Testis (tissue), 3 donors: ENCODE measurements around the gene AGBL4. TPM values are rescaled to one million over a fixed set of nuclear protein-coding genes. Genes with fewer than 3 reads are reported as not detected.
"Not testable (repeated sequence)": the region's sequence is repeated elsewhere in the genome, so short reads cannot be mapped to it uniquely, and the experiment has no call there.

ENCODE experiments used
- DNase-seq: peaks from one replicate; pipeline ENCODE4 v3.0.0-alpha.2; 2019
- H3K27ac ChIP-seq, 2 donors: fragments of 200-600 bp; sonication (generic); one replicate each; pipeline ENCODE4 v1.5.1; 2019
- H3K27me3 ChIP-seq: fragments of 200-600 bp; sonication (generic); one replicate; pipeline ENCODE4 v1.5.1; 2019
- H3K36me3 ChIP-seq: fragments of 200-600 bp; sonication (generic); one replicate; pipeline ENCODE4 v1.5.1; 2017; ENCODE audit warnings: low read depth; ENCODE audit errors: missing control alignments
- H3K4me1 ChIP-seq: fragments of 200-600 bp; sonication (generic); one replicate; pipeline ENCODE4 v1.5.1; 2019
- H3K4me3 ChIP-seq, 2 donors: fragments of 200-600 bp; sonication (generic); one replicate each; pipeline ENCODE4 v1.5.1; 2017 to 2019
- H3K9me3 ChIP-seq: fragments of 200-600 bp; sonication (generic); one replicate; pipeline ENCODE4 v1.5.1; 2017
- CTCF ChIP-seq, 3 experiments: fragments of 450-650 bp in 2 of 3; fragments of 200-600 bp in 1 of 3; sonication (generic) in 1 of 3; IDR thresholded peaks; one replicate each; pipeline ENCODE4 v1.5.1; 2016 to 2019; ENCODE audit warnings: antibody characterized with exemption in 3 of 3, mild to moderate bottlenecking in 2 of 3, moderate library complexity in 1 of 3
- POLR2A ChIP-seq: fragments of 450-650 bp; IDR thresholded peaks from one replicate; pipeline ENCODE4 v1.6.1; 2017; ENCODE audit warnings: antibody characterized with exemption, mild to moderate bottlenecking, moderate library complexity
- WGBS, 2 donors: methylation state at CpG; one replicate each; pipeline ENCODE4 v1.1.5; 2018; 5-methylcytosine and 5-hydroxymethylcytosine counted together
- intact Hi-C: fragments of 100-400 bp; cut with DNase I; formaldehyde crosslinking; loops from one replicate; pipeline ENCODE4 v1.15.1; 2023; ENCODE audit warnings: low total_unique reads
- polyA plus RNA-seq: library from polyadenylated mRNA; stranded (reverse); fragments of 350-450 nt; fragmentation: Illumina TruSeq; extraction: RNeasy Lipid Tissue Mini Kit (QIAGEN cat#74804); gene quantifications from one replicate; pipeline ENCODE4 v1.2.3, GENCODE V29; 2014; ENCODE audit warnings: low read depth, low replicate concordance; ENCODE audit not compliant: insufficient read depth
- total RNA-seq, 2 donors: library from RNA; depleted of rRNA; stranded (reverse); fragments of >200 nt; gene quantifications; one replicate each; pipeline ENCODE4 v1.2.3, GENCODE V29; 2016

Gene AGBL4
- total and polyA plus RNA-seq, 3 donors from 2014 or later = 3.3 to 6.9 (median 5.8) TPM

GRCh38 chr1:49294539-49294938, 729.2 kb downstream of the AGBL4 start:
- no peaks in the 10 kb centered on the region for H3K36me3 ChIP-seq
- H3K4me3 ChIP-seq = no peak overlapping the region
- intact Hi-C loops = no loop called here
- WGBS, 2 donors = 68 to 78% methylated on average over 2 of the region's 2 CpGs
- H3K27ac ChIP-seq = no peak overlapping the region
- no peak for DNase-seq
- H3K4me1 ChIP-seq = no peaks in the 10 kb centered on the region
- no peaks in the 10 kb centered on the region for H3K27me3 ChIP-seq
- H3K9me3 ChIP-seq = no peaks in the 10 kb centered on the region
- TF ChIP-seq CTCF (IDR thresholded peaks at IDR 0.05) (no peak), POLR2A (no peak)

DNA sequence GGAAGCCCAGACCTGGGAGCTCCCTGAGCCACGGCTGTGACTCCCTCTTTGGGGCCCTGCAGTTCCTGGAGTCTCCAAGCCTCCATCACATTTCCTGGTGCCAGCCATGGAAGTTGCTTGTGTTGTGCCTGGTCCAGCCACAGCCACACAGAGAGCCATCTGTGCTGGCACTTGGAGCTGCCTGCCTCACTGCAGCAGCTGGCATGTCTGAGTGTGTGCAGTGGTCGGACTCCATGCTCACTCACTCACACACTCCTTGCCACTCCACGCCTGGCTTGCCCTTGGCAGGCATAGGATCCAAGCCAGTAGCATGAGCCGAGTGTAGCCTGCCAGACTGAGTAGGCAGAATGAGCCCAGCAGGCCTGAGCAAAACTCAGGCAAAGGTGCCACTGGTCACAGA, 730.7 kb downstream of the AGBL4 start:
- H3K9me3 ChIP-seq = no peaks in the 10 kb centered on the region

DNA sequence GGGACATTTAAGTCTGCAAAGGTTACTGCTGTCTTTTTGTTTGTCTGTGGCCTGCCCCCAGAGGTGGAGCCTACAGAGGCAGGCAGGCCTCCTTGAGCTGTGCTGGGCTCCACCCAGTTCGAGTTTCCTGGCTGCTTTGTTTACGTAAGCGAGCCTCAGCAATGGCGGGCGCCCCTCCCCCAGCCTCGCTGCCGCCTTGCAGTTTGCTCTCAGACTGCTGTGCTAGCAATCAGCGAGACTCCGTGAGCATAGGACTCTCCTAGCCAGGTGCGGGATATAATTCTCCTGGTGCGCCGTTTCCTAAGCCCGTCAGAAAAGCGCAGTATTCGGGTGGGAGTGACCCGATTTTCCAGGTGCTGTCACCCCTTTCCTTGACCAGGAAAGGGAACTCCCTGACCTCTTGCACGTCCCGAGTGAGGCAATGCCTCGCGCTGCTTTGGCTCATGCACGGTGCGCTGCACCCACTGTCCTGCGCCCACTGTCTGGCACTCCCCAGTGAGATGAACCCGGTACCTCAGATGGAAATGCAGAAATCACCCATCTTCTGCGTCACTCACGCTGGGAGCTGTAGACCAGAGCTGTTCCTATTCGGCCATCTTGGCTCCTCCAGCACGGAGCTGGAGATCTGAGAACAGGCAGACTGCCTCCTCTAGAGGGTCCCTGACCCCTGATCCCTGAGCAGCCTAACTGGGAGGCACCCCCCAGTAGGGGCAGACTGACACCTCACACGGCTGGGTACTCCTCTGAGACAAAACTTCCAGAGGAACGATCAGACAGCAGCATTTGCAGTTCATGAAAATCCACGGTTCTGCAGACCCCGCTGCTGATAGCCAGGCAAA, 766.3 kb downstream of the AGBL4 start:
- H3K36me3 ChIP-seq, H3K27me3 ChIP-seq, H3K4me3 ChIP-seq, H3K9me3 ChIP-seq, H3K27ac ChIP-seq, intact Hi-C loops, H3K4me1 ChIP-seq: not testable (repeated sequence)
- peak; percentile 15 for DNase-seq
- 75 to 83% methylated on average over 27 to 32 of the region's 32 CpGs for WGBS, 2 donors

More for the DNA sequence above, 730.7 kb downstream of the AGBL4 start:
- no peaks in the 10 kb centered on the region for H3K27me3 ChIP-seq
- H3K4me1 ChIP-seq = no peaks in the 10 kb centered on the region
- WGBS, 2 donors = 88 to 90% methylated on average over 4 of the region's 4 CpGs
- no peak overlapping the region for H3K4me3 ChIP-seq
- H3K36me3 ChIP-seq = no peaks in the 10 kb centered on the region
- no peak overlapping the region for H3K27ac ChIP-seq
- no peak for TF ChIP-seq CTCF (IDR thresholded peaks at IDR 0.05)
- DNase-seq = no peak
- intact Hi-C loops = no loop called here

DNA sequence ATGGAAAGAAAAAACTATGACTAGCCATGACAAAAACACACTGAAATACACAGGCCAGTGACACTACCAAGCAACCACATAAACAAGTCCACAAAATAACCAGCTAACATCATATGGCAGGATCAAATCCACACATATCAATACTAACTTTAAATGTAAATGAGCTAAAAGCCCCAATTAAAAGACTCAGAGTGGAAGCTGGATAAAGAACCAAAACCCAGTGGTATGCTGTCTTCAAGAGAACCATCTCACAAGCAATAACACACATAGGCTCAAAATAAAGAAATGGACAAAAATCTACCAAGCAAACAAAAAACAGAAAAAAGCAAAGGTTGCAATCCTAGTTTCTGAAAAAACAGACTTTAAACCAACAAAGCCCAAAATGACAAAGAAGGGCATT, 770.8 kb downstream of the AGBL4 start:
- Histone ChIP-seq H3K4me3 (no peak overlapping the region), H3K27me3 (no peaks in the 10 kb centered on the region), H3K36me3 (no peaks in the 10 kb centered on the region), H3K27ac (no peak overlapping the region), H3K9me3 (no peaks in the 10 kb centered on the region), H3K4me1 (no peaks in the 10 kb centered on the region)
- intact Hi-C loops = no loop called here
- TF ChIP-seq CTCF (IDR thresholded peaks at IDR 0.05) (no peak), POLR2A (no peak)
- no peak for DNase-seq

DNA sequence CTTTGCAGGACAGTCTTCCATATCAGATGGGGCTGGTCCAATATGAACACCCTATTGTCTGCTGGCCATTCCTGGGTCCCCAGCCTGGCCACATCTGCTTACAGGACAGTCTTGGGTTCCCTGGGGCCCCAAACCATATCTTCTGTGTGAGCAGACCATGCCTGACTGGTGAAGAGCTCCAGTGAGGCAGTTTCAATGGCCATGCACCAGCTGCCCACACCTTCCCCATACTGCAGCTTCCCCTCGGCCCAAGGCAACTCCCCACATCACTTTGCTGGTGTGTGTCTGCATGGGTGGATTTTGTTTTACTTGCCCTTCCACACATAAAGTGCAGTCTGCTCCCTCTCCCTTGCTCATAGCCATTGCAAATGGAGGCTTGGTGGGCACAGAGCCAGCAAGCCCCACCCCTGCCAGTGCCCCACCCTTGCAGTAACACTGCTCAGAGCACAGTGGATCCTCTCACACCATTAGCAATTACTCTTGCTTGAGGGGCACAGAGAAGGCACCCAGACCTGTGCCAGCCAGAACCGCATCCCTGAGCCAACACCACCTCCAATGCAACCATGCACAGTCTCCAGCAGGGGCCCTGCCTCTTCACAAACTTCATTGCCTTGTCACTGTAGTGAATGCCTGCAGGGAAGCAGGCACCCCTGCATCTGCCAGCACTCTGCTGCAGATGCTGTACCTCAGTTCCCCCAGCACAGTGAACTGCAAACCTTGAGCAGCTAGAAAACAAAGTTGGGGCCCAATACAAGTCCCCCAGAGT, 772.6 kb downstream of the AGBL4 start:
- DNase-seq = no peak
- no peak overlapping the region for H3K4me3 ChIP-seq
- no peaks in the 10 kb centered on the region for H3K36me3 ChIP-seq
- WGBS, 2 donors = 85 to 92% methylated on average over 2 of the region's 2 CpGs
- TF ChIP-seq CTCF (IDR thresholded peaks at IDR 0.05) (no peak), POLR2A (no peak)
- H3K27me3 ChIP-seq = no peaks in the 10 kb centered on the region
- no peaks in the 10 kb centered on the region for H3K4me1 ChIP-seq
- no peaks in the 10 kb centered on the region for H3K9me3 ChIP-seq
- intact Hi-C loops = no loop called here
- H3K27ac ChIP-seq = no peak overlapping the region
